GM20431 (cell line): ENCODE data around the gene JARID2.
"Not testable (repeated sequence)": the region's sequence is repeated elsewhere in the genome, so short reads cannot be mapped to it uniquely, and the experiment has no call there.

ENCODE experiments used
- in situ Hi-C: fragments of 300-500 bp; cut with MseI, MboI; formaldehyde crosslinking; loops from one replicate; pipeline ENCODE4 v1.15.0; 2020; ENCODE audit warnings: low sequenced_read_pairs; ENCODE audit not compliant: unreplicated experiment

The JARID2 gene

GRCh38 chr6:15408008-15408407 lies 162.1 kb downstream of the JARID2 start:
- in situ Hi-C loops = no loop called here

GRCh38 chr6:15408758-15409157 lies 162.9 kb downstream of the JARID2 start:
- in situ Hi-C loops = no loop called here

GRCh38 chr6:15409301-15410125 lies 163.6 kb downstream of the JARID2 start:
- in situ Hi-C loops = no loop called here

GRCh38 chr6:15410126-15410391 lies 164.2 kb downstream of the JARID2 start:
- in situ Hi-C loops = no loop called here

- in situ Hi-C loops = no loop called here
Measured at GRCh38 chr6:15410752-15411151, 164.9 kb downstream of the JARID2 start.

GRCh38 chr6:15411766-15412165 lies 165.9 kb downstream of the JARID2 start:
- in situ Hi-C loops = no loop called here

GRCh38 chr6:15412767-15413166 lies 166.9 kb downstream of the JARID2 start:
- in situ Hi-C loops = no loop called here

GRCh38 chr6:15413466-15414234 lies 167.8 kb downstream of the JARID2 start:
- in situ Hi-C loops = no loop called here

- in situ Hi-C loops = no loop called here
Measured at GRCh38 chr6:15414235-15414612, 168.4 kb downstream of the JARID2 start.

GRCh38 chr6:15415622-15416021 lies 169.8 kb downstream of the JARID2 start:
- in situ Hi-C loops = not testable (repeated sequence)

GRCh38 chr6:15416932-15417509 lies 171.2 kb downstream of the JARID2 start:
- in situ Hi-C loops = no loop called here

- in situ Hi-C loops = no loop called here
Measured at GRCh38 chr6:15417811-15418210, 171.9 kb downstream of the JARID2 start.

GRCh38 chr6:15419493-15419892 lies 173.6 kb downstream of the JARID2 start:
- in situ Hi-C loops = no loop called here

- in situ Hi-C loops = no loop called here
Measured at GRCh38 chr6:15420959-15421438, 175.1 kb downstream of the JARID2 start.

GRCh38 chr6:15421945-15422733 lies 176.3 kb downstream of the JARID2 start:
- in situ Hi-C loops = no loop called here

GRCh38 chr6:15423286-15423993 lies 177.6 kb downstream of the JARID2 start:
- in situ Hi-C loops = no loop called here

GRCh38 chr6:15425947-15426346 lies 180.1 kb downstream of the JARID2 start:
- in situ Hi-C loops = no loop called here

GRCh38 chr6:15426395-15426794 lies 180.5 kb downstream of the JARID2 start:
- in situ Hi-C loops = no loop called here

- in situ Hi-C loops = no loop called here
Measured at GRCh38 chr6:15426901-15427300, 181.0 kb downstream of the JARID2 start.
